IPS-18a (cell line): ENCODE results near the gene TMSB15B.
"Not testable (repeated sequence)": the region's sequence is repeated elsewhere in the genome, so short reads cannot be mapped to it uniquely, and the experiment has no call there.

Source experiments
- H3K27ac ChIP-seq: one replicate; pipeline ENCODE4 v1.5.1; 2013; ENCODE audit warnings: low read length
- H3K27me3 ChIP-seq: one replicate; pipeline ENCODE4 v1.6.1; 2013; ENCODE audit warnings: mild to moderate bottlenecking, low read length; ENCODE audit not compliant: control insufficient read depth, insufficient read depth
- H3K36me3 ChIP-seq: one replicate; pipeline ENCODE4 v1.6.1; 2013; ENCODE audit warnings: low read depth, low read length; ENCODE audit not compliant: control insufficient read depth
- H3K4me1 ChIP-seq: one replicate; pipeline ENCODE4 v1.6.1; 2013; ENCODE audit warnings: low read depth, low read length; ENCODE audit not compliant: control insufficient read depth
- H3K4me3 ChIP-seq: one replicate; pipeline ENCODE4 v1.5.1; 2013; ENCODE audit warnings: low read length
- H3K9ac ChIP-seq: one replicate; pipeline ENCODE4 v1.6.1; 2013; ENCODE audit warnings: mild to moderate bottlenecking, low read length, moderate library complexity
- H3K9me3 ChIP-seq: one replicate; pipeline ENCODE4 v1.6.1; 2013; ENCODE audit warnings: low read depth, low read length; ENCODE audit not compliant: control insufficient read depth

TMSB15B gene

DNA sequence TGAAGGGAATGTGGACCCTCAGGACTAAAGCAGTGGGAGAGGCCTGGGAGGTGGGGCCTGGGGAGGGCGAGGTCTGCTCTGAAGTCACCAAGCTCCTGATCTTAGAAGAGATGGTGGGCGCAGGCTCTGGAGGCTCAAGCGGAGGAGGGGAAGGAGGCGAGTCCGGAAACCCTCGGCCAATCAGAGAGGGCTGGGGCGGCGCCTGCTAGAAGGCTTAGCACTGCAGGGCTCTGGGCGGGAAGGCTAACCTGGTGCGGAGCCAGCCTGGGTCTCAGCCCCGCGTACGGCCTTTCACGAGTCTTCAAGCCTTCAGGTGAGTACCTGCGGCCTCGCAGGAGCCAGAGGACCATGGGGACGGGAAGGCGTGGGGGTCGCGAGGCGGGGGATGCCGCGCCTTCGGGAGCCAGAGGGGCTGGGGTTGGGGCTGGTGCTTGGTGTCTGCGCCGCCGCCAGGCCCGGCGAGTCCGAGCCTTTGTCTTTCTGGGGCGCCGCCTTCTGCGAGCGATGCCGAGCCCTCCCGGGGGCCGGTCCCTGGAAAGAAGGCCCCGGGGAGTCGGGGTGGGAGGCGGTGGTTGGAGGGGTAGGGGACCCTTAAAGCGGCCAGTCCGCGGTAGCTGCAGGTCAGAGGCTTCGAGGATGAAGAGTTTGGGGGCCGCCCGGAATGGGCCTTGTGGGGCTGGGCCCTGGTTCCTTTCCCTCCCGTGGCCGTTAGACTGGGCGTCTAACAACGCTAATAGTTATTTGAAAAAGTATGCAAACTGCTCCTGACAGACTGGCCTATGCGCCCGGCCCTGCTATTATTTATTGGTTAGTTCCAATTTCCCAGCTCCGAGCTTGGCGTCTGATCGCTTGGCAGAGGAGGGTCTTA is at the start of gene TMSB15B:
Gene TMSB15B (plus strand): TSS at position 217 of the 868 bp plus-strand sequence.
- not testable (repeated sequence) for H3K9me3 ChIP-seq, H3K4me1 ChIP-seq, H3K9ac ChIP-seq, H3K27me3 ChIP-seq, H3K27ac ChIP-seq, H3K4me3 ChIP-seq, H3K36me3 ChIP-seq

DNA sequence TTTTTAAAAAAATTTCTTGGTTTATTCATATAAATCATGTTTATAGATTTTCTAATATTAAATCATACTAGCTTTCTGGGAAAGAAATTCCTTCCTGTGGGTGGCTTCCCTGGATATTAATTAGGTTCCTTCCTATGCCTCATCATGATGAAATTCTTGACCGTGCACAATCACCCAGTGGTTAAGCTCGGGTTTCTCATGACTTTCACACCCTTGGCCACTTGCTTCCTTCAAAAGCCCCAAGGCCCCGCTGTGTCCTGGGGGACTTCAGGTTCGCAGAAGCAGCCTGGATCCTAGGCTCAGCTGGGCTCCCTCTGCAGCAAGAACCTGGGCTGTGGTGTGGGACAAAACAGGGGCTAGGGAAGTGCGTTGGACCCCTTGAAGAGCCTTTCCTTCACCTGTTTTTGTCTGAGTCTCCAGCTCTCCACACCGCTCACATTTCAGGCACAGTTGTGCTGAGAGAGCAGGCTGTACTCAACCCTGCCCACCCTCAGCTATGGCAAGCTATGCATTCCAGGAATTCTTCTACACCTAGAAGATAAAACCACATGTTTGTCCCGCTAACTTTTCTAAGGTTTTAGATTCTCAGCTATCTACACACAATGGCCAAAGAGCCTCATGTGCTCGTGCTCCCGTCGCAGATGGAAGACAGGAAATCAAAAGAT is 48.9 kb upstream of the TMSB15B start:
- no peaks in the 10 kb centered on the region for H3K36me3 ChIP-seq

DNA sequence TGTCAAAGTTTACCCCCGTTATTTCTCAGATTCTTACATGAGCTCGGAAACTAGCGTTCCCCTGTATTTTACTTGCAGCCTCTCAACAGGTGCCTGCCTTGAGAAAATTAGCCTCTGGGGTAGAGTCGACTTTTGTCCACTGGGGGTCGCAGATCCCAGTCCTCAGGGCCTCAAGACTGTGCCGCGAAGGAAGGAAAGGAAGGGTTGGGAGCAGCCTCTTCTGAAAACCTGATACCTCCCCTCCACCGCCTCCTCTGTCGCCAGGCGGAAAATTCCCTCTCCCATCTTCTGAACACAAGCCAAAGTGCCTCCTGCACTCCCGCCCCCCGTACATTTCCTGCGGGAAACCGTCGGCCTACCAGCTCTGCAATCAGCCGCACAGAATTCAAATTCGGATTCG is 44.4 kb upstream of the TMSB15B start:
- Histone ChIP-seq H3K9ac (peak overlapping the region; percentile 61), H3K4me3 (peak overlapping the region; percentile 59), H3K36me3 (no peaks in the 10 kb centered on the region), H3K27me3 (no peaks in the 10 kb centered on the region), H3K27ac (no peak overlapping the region), H3K9me3 (no peaks in the 10 kb centered on the region), H3K4me1 (peaks cover 3% of the 10 kb centered on the region)

More for the DNA sequence above, 48.9 kb upstream of the TMSB15B start:
- Histone ChIP-seq H3K27ac (no peak overlapping the region), H3K27me3 (no peaks in the 10 kb centered on the region), H3K9ac (no peak overlapping the region), H3K9me3 (no peaks in the 10 kb centered on the region), H3K4me3 (no peak overlapping the region), H3K4me1 (no peaks in the 10 kb centered on the region)

DNA sequence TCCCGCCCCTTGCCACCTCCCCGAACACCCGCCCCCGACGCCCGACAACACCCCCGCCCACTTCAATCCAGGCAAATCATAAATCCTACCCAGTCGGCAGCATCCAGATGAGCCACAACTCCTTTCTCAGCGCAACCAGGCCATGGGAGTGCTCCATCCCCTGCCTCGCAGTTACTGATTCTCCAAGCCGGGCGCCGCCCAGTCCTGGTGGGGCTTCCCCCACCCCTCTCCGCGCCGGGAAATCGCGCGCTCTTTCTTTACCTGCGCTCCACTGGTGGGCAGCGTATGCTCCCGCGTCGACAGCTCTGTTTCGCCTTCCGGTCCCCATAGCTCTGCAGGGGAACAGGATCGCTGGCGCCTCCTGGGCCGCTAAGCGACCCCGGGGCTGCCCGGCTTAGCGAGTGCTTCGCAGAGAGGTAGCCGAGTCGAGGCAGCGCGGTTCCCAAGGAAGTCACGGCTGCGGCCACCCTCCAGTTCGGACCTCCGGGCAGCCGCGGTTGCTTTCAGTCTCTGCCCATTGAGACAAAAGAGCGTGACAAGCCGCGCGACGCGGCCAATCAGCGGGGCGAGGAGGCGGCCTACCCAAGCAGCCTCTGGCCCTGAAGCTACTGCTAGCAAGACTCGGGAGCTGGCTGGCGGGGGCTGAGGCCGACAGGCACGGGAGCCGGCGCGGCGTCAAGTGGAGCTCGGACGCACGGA is 43.7 kb upstream of the TMSB15B start:
- no peak overlapping the region for H3K27ac ChIP-seq
- H3K4me3 ChIP-seq: peak overlapping the region; percentile 59

DNA sequence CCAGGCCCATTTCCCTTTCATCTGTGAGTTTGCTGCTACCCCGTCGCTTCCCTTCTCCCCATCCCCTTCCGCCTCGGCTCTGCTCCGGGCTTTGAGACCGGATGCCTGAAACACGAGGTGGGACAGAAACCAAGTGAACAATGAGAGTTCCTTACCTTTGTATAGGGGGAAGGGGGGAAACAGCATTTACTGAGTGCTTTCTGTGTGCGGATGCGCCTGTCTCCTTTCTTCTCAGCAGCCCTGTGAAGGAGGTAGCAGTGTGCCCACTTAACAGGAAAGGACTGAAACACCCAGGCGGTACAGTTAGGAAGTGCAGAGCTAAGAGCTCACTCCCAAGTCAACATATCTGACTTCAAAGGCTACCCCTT is 43.2 kb upstream of the TMSB15B start:
- H3K27ac ChIP-seq: no peak overlapping the region
- peaks cover 3% of the 10 kb centered on the region for H3K4me1 ChIP-seq
- peak overlapping the region; percentile 59 for H3K4me3 ChIP-seq
- no peaks in the 10 kb centered on the region for H3K36me3 ChIP-seq
- no peaks in the 10 kb centered on the region for H3K27me3 ChIP-seq
- no peaks in the 10 kb centered on the region for H3K9me3 ChIP-seq
- H3K9ac ChIP-seq: peak overlapping the region; percentile 61

More for the DNA sequence above, 43.7 kb upstream of the TMSB15B start:
- Histone ChIP-seq H3K9me3 (no peaks in the 10 kb centered on the region), H3K36me3 (no peaks in the 10 kb centered on the region), H3K27me3 (no peaks in the 10 kb centered on the region), H3K9ac (peak overlapping the region; percentile 61), H3K4me1 (peaks cover 3% of the 10 kb centered on the region)

DNA sequence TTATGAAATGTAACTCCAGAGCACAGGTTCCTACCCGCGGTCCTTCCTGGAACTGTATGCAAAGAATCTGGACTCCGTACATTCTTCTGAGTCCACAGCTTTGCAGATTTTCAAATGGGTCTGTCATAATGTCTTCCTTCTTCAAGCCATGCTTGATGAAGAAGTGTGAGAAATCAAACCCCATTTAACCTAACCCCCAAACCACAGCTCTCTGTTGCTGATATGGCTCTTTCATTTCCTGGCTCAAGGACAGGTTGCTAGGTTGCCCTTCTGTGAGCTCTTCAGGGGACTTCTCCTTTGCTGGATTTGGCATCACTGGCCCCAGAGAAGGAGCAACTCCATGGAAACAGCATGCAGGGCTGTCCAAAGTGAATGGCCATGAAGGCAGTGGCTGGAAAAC is 41.9 kb upstream of the TMSB15B start:
- not testable (repeated sequence) for H3K4me3 ChIP-seq, H3K27ac ChIP-seq, H3K27me3 ChIP-seq, H3K9me3 ChIP-seq, H3K9ac ChIP-seq, H3K4me1 ChIP-seq, H3K36me3 ChIP-seq

DNA sequence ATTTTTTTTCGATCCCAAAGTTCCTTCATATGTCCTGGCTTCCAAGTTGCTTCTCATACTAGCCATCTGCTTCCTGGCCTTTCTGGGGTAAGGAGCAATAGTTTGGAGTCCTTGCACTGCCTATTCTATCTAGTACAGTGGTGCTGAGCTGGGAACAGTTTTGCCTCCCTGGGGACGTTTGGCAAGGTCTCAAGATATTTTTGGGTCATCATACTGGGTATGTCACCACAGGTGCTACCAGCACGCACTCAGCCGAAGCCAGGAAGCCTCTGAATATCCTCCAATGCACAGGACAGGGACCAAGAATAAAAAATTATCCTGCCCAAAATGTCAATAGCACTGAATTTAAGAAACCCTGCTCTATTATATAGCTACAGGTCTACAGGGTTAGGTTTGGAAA is 35.4 kb upstream of the TMSB15B start:
- Histone ChIP-seq H3K4me3 (no peak overlapping the region), H3K9ac (no peak overlapping the region), H3K27ac (no peak overlapping the region), H3K9me3 (no peaks in the 10 kb centered on the region), H3K36me3 (no peaks in the 10 kb centered on the region), H3K4me1 (no peaks in the 10 kb centered on the region), H3K27me3 (no peaks in the 10 kb centered on the region)

DNA sequence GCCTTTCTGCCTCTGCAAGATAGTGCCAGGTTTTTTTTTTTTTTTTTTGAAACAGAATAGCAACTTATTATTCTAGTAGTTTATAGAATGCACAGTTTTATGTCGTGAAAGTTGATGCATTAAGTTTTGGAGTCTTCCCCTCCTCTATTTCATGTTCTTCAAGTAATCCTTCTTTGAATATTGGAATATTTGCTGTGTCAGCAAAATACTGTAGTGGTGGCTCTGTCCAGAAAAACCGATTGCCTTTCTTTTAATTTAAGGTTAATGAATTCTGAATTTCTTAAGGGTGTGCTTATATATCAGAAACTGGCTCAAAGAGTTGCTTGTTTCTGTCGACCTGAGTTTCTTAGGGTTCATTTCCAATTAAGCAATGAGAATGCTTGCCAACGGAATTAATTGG is 34.8 kb upstream of the TMSB15B start:
- no peaks in the 10 kb centered on the region for H3K27me3 ChIP-seq
- H3K27ac ChIP-seq: no peak overlapping the region
- no peaks in the 10 kb centered on the region for H3K4me1 ChIP-seq
- no peaks in the 10 kb centered on the region for H3K9me3 ChIP-seq
- no peak overlapping the region for H3K4me3 ChIP-seq
- no peaks in the 10 kb centered on the region for H3K36me3 ChIP-seq
- no peak overlapping the region for H3K9ac ChIP-seq

DNA sequence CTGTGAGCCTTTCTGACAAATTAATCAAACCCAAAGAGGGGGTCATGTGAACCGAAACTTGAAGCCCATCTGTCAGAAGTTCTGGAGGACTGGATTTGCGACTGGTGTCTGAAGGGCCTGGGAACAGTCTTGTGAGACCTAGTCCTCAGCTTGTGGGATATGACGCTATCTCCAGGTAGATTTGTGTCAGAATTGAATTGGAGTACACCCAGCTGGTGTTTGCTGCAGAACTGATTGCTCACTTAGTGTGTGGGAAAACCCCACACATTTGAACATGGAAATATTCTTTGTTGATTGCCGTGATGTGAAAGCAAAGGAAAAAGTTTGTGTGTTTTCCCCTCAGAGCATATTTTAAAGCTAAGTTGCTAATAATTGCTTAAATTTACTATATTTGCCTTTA is 30.3 kb upstream of the TMSB15B start:
- no peak overlapping the region for H3K9ac ChIP-seq
- H3K27me3 ChIP-seq: no peaks in the 10 kb centered on the region
- no peak overlapping the region for H3K27ac ChIP-seq
- H3K4me3 ChIP-seq: no peak overlapping the region
- H3K9me3 ChIP-seq: no peaks in the 10 kb centered on the region
- no peaks in the 10 kb centered on the region for H3K36me3 ChIP-seq
- no peaks in the 10 kb centered on the region for H3K4me1 ChIP-seq

DNA sequence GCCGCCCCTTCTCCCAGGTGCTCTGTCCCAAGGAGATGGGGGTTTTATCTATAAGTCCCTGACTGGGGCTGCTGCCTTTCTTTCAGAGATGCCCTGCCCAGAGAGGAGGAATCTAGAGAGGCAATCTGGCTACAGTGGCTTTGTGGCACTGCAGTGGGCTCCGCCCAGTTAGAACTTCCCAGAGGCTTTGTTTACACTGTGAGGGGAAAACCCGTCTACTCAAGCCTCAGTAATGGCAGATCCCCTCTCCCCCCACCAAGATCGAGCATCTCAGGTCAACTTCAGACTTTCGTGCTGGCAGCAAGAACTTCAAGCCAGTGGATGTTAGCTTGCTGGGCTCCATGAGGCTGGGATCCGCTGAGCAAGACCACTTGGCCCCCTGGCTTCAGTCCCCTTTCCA is 22.2 kb upstream of the TMSB15B start:
- not testable (repeated sequence) for H3K27ac ChIP-seq, H3K4me3 ChIP-seq, H3K36me3 ChIP-seq, H3K9ac ChIP-seq, H3K9me3 ChIP-seq, H3K4me1 ChIP-seq, H3K27me3 ChIP-seq

DNA sequence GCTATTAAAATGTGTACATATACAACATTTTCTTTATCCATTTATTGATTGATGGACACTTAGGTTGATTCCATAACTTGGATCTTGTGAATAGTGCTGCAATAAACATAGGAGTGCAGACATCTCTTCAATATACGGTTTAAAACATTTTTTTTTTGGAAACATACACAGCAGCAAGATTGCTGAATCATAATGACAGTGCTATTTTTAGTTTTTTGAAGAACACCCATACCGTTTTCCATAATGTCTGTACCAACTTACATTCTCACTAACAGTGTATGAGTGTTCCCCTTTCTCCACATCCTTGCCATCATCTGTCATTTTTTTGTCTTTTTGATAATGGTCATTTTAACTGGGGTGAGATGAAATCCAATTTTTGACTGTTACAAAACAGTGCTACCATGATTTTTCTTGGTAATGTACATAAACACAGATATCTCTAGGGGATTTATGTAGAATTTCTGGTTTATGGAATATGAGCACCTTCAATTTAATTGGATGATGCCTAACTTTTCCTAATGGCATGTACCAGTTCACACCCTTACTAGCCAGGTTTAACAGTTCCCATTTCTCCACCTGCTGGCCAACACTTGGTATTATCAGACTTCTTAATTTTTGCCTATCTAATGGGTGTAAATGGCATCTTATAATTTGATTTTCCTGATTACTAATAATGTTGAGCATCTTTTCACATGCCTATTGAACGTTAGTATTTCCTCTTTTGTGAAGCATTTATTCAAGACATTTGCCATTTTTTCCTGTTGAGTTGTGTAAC is 21.0 kb upstream of the TMSB15B start:
- Histone ChIP-seq H3K9me3 (no peaks in the 10 kb centered on the region), H3K27ac (no peak overlapping the region), H3K4me1 (no peaks in the 10 kb centered on the region), H3K27me3 (no peaks in the 10 kb centered on the region), H3K9ac (no peak overlapping the region), H3K4me3 (no peak overlapping the region), H3K36me3 (no peaks in the 10 kb centered on the region)
